Cardiac fibroblast (primary cell): Measurements from ENCODE around the gene C17orf50.

ENCODE experiments used
- DNase-seq, 2 donors: peaks; one replicate each; pipeline versions ENCODE4 v3.0.0 to v3.0.0-alpha.2; 2010; ENCODE audit warnings: low read depth in 2 of 2
- H3K4me3 ChIP-seq, 2 donors: replicated peaks in 1 of 2; 1 replicate in 1 of 2; 2 replicates in 1 of 2; pipeline ENCODE4 v1.5.1; 2011; ENCODE audit warnings: low read depth in 2 of 2, low read length in 2 of 2, mild to moderate bottlenecking in 2 of 2, moderate library complexity in 1 of 2
- CTCF ChIP-seq: IDR thresholded peaks from one replicate; pipeline ENCODE4 v1.5.1; 2011; ENCODE audit warnings: low read depth, mild to moderate bottlenecking, low read length, inconsistent platforms

Gene C17orf50

GRCh38 chr17:35760587-35760986, at the start of gene C17orf50:
C17orf50 (plus strand) TSS chr17:35760887; CDS start chr17:35760942, 55 bp downstream.
- no peak for TF ChIP-seq CTCF
- DNase-seq, result no peak
- H3K4me3 ChIP-seq, result no peak within 1 kb of the TSS

- H3K4me3 ChIP-seq, result no peak overlapping the region
- DNase-seq, result no peak
- no peak for TF ChIP-seq CTCF
Observed at GRCh38 chr17:35710950-35711349, 49.7 kb upstream of the C17orf50 start.

- no peak overlapping the region for H3K4me3 ChIP-seq
- TF ChIP-seq CTCF, result no peak
- DNase-seq, result peak; percentile 91 to 94
Observed at GRCh38 chr17:35713069-35713728, 47.5 kb upstream of the C17orf50 start.

GRCh38 chr17:35714988-35715387, 45.7 kb upstream of the C17orf50 start:
- no peak for DNase-seq
- H3K4me3 ChIP-seq, result no peak overlapping the region
- TF ChIP-seq CTCF, result no peak

GRCh38 chr17:35715416-35715815, 45.3 kb upstream of the C17orf50 start:
- TF ChIP-seq CTCF, result no peak
- DNase-seq, result no peak
- H3K4me3 ChIP-seq, result no peak overlapping the region

- DNase-seq, result no peak
- no peak for TF ChIP-seq CTCF
Observed at GRCh38 chr17:35716173-35716572, 44.5 kb upstream of the C17orf50 start.

More at GRCh38 chr17:35716173-35716572, 44.5 kb upstream of the C17orf50 start:
- H3K4me3 ChIP-seq, result no peak overlapping the region
